Measurements from ENCODE around the gene ERC2.
A peak's percentile ranks its signal among the peaks of the same experiment; 100 is the strongest.

The ERC2 gene

GRCh38 chr3:55629432-55629831 lies 838.8 kb downstream of the ERC2 start:
- Mint-ChIP-seq H3K9me3 (no peaks in the 10 kb centered on the region), H3K36me3 (ENCODE audit: low read depth) (no peaks in the 10 kb centered on the region), H3K27me3 (no peaks in the 10 kb centered on the region), H3K27ac (peak overlapping the region; percentile 38), H3K4me3 (no peak overlapping the region), H3K4me1 (ENCODE audit: low read depth) (peaks cover 60% of the 10 kb centered on the region)
- intact Hi-C loops (cut with micrococcal nuclease), result loop anchor here (10.0 kb wide), 1 partner anchor 665 kb away; no protein-coding TSS in a partner anchor

GRCh38 chr3:55626279-55626665 lies 842.0 kb downstream of the ERC2 start:
- Mint-ChIP-seq H3K27ac (peak overlapping the region; percentile 67), H3K4me1 (ENCODE audit: low read depth) (peaks cover 76% of the 10 kb centered on the region), H3K4me3 (no peak overlapping the region), H3K27me3 (no peaks in the 10 kb centered on the region), H3K9me3 (no peaks in the 10 kb centered on the region), H3K36me3 (ENCODE audit: low read depth) (no peaks in the 10 kb centered on the region)
- intact Hi-C loops (cut with micrococcal nuclease), result loop anchor here (2.0 to 10.0 kb wide), 2 partner anchors 137 to 661 kb away; no protein-coding TSS in a partner anchor

GRCh38 chr3:55624238-55624637 lies 844.0 kb downstream of the ERC2 start:
- H3K27me3 Mint-ChIP-seq, result no peaks in the 10 kb centered on the region
- H3K27ac Mint-ChIP-seq, result peak overlapping the region; percentile 67
- intact Hi-C loops (cut with micrococcal nuclease), result loop anchor here (2.0 to 10.0 kb wide), 2 partner anchors 31 to 659 kb away; no protein-coding TSS in a partner anchor
- H3K36me3 Mint-ChIP-seq (ENCODE audit: low read depth), result no peaks in the 10 kb centered on the region
- H3K9me3 Mint-ChIP-seq, result no peaks in the 10 kb centered on the region
- peak overlapping the region; percentile 20 for H3K4me3 Mint-ChIP-seq
- H3K4me1 Mint-ChIP-seq (ENCODE audit: low read depth), result peaks cover 89% of the 10 kb centered on the region

DNA sequence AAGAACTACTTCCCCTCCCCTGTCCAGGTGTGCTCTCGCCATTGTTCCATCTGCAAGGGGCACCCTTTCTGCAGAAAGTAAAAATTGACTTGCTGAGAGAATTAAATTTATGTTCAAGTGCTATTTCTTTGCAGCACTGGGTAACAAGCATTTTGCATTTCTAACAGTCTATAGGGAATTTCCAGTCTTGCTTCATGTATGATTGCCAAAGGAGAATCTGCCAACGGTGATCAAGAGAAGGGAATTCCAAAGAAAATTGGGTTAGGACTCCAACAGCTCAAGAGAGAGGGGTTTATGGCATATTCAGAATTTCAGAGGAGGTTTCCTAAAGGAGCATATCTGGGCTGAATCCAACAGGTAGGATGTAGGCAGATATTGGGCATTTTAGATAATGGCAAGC lies 844.5 kb downstream of the ERC2 start:
- H3K27me3 Mint-ChIP-seq, result no peaks in the 10 kb centered on the region
- peaks cover 85% of the 10 kb centered on the region for H3K4me1 Mint-ChIP-seq (ENCODE audit: low read depth)
- peak overlapping the region; percentile 67 for H3K27ac Mint-ChIP-seq
- intact Hi-C loops (cut with micrococcal nuclease), result loop anchor here (2.0 to 10.0 kb wide), 2 partner anchors 31 to 659 kb away; no protein-coding TSS in a partner anchor
- no peaks in the 10 kb centered on the region for H3K9me3 Mint-ChIP-seq
- H3K36me3 Mint-ChIP-seq (ENCODE audit: low read depth), result no peaks in the 10 kb centered on the region
- no peak overlapping the region for H3K4me3 Mint-ChIP-seq

GRCh38 chr3:55622733-55623132 lies 845.5 kb downstream of the ERC2 start:
- Mint-ChIP-seq H3K9me3 (no peaks in the 10 kb centered on the region), H3K27ac (peak overlapping the region; percentile 67), H3K36me3 (ENCODE audit: low read depth) (no peaks in the 10 kb centered on the region), H3K4me1 (ENCODE audit: low read depth) (peaks cover 81% of the 10 kb centered on the region), H3K4me3 (no peak overlapping the region), H3K27me3 (no peaks in the 10 kb centered on the region)
- intact Hi-C loops (cut with micrococcal nuclease), result loop anchor here (10.0 kb wide), 1 partner anchor 658 kb away; no protein-coding TSS in a partner anchor

GRCh38 chr3:55622116-55622515 lies 846.2 kb downstream of the ERC2 start:
- Mint-ChIP-seq H3K36me3 (ENCODE audit: low read depth) (no peaks in the 10 kb centered on the region), H3K27me3 (no peaks in the 10 kb centered on the region), H3K27ac (peak overlapping the region; percentile 67), H3K9me3 (no peaks in the 10 kb centered on the region), H3K4me1 (ENCODE audit: low read depth) (peaks cover 85% of the 10 kb centered on the region), H3K4me3 (no peak overlapping the region)
- intact Hi-C loops (cut with micrococcal nuclease), result loop anchor here (10.0 kb wide), 1 partner anchor 657 kb away; no protein-coding TSS in a partner anchor

- Mint-ChIP-seq H3K4me1 (ENCODE audit: low read depth) (peaks cover 85% of the 10 kb centered on the region), H3K27ac (peak overlapping the region; percentile 88)
Measured at GRCh38 chr3:55621648-55622047, 846.6 kb downstream of the ERC2 start.

GRCh38 chr3:55621026-55621422 lies 847.2 kb downstream of the ERC2 start:
- Mint-ChIP-seq H3K27me3 (no peaks in the 10 kb centered on the region), H3K4me1 (ENCODE audit: low read depth) (peaks cover 80% of the 10 kb centered on the region), H3K4me3 (no peak overlapping the region), H3K27ac (peak overlapping the region; percentile 88), H3K9me3 (no peaks in the 10 kb centered on the region), H3K36me3 (ENCODE audit: low read depth) (no peaks in the 10 kb centered on the region)
- intact Hi-C loops (cut with micrococcal nuclease), result loop anchor here (10.0 kb wide), 1 partner anchor 656 kb away; no protein-coding TSS in a partner anchor

More at GRCh38 chr3:55621648-55622047, 846.6 kb downstream of the ERC2 start:
- Mint-ChIP-seq H3K27me3 (no peaks in the 10 kb centered on the region), H3K9me3 (no peaks in the 10 kb centered on the region), H3K36me3 (ENCODE audit: low read depth) (no peaks in the 10 kb centered on the region), H3K4me3 (no peak overlapping the region)
- intact Hi-C loops (cut with micrococcal nuclease), result loop anchor here (10.0 kb wide), 1 partner anchor 657 kb away; no protein-coding TSS in a partner anchor

- Mint-ChIP-seq H3K36me3 (ENCODE audit: low read depth) (no peaks in the 10 kb centered on the region), H3K27me3 (no peaks in the 10 kb centered on the region), H3K9me3 (no peaks in the 10 kb centered on the region), H3K4me3 (peak overlapping the region; percentile 42), H3K4me1 (ENCODE audit: low read depth) (peaks cover 79% of the 10 kb centered on the region), H3K27ac (peak overlapping the region; percentile 88)
- intact Hi-C loops (cut with micrococcal nuclease), result loop anchor here (10.0 kb wide), 1 partner anchor 656 kb away; no protein-coding TSS in a partner anchor
Measured at GRCh38 chr3:55620351-55621025, 847.8 kb downstream of the ERC2 start.

- H3K9me3 Mint-ChIP-seq, result no peaks in the 10 kb centered on the region
- no peaks in the 10 kb centered on the region for H3K36me3 Mint-ChIP-seq (ENCODE audit: low read depth)
- no peaks in the 10 kb centered on the region for H3K27me3 Mint-ChIP-seq
- peaks cover 77% of the 10 kb centered on the region for H3K4me1 Mint-ChIP-seq (ENCODE audit: low read depth)
- intact Hi-C loops (cut with micrococcal nuclease), result no loop called here
- H3K27ac Mint-ChIP-seq, result no peak overlapping the region
- no peak overlapping the region for H3K4me3 Mint-ChIP-seq
Measured at GRCh38 chr3:55619046-55619808, 849.0 kb downstream of the ERC2 start.

DNA sequence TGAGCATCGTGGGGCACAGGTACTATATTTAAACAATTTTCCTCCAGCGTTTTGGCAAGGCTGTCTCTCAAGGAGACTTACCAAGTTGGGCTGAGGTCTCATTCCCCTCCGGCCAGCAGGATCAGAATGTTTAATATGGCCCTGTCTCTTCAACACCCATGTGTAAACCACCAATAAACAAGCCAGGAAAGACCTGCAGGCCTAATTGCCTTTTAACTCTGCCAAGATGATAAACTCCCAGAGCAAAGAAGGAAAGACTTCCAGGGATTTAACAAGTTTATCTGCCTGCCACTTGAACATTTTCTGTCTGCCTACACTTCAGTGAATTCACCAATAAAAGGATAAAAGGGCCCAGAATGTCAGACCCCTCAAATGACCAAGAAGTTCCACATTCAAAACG lies 850.9 kb downstream of the ERC2 start:
- H3K27ac Mint-ChIP-seq, result peak overlapping the region; percentile 84
- H3K36me3 Mint-ChIP-seq (ENCODE audit: low read depth), result no peaks in the 10 kb centered on the region

DNA sequence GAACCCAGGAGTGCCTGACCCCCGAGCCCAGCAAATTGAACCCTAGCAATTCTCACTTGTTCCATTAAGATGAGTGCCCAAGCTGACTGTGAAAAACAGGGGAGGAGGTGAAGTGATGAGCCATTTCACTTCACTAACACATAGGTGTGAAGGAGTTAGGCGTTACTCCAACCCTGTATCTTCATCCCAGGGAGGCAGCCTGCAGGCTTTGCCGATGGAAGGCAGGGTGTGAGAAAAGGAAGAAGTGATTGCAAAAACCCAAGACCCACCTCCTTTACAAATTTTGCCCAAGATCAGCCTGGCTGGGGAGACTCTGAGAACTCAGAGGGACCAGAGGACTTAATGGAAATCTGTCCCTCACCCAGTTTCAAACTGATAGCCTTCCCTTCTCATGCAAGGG lies 851.5 kb downstream of the ERC2 start:
- intact Hi-C loops (cut with micrococcal nuclease), result no loop called here
- H3K9me3 Mint-ChIP-seq, result no peaks in the 10 kb centered on the region
- H3K27me3 Mint-ChIP-seq, result no peaks in the 10 kb centered on the region
- no peak overlapping the region for H3K4me3 Mint-ChIP-seq
- no peaks in the 10 kb centered on the region for H3K36me3 Mint-ChIP-seq (ENCODE audit: low read depth)
- H3K27ac Mint-ChIP-seq, result peak overlapping the region; percentile 84
- H3K4me1 Mint-ChIP-seq (ENCODE audit: low read depth), result peaks cover 72% of the 10 kb centered on the region

More for the DNA sequence above, 850.9 kb downstream of the ERC2 start:
- Mint-ChIP-seq H3K4me3 (no peak overlapping the region), H3K9me3 (no peaks in the 10 kb centered on the region), H3K27me3 (no peaks in the 10 kb centered on the region), H3K4me1 (ENCODE audit: low read depth) (peaks cover 72% of the 10 kb centered on the region)
- intact Hi-C loops (cut with micrococcal nuclease), result no loop called here

GRCh38 chr3:55615694-55616295 lies 852.5 kb downstream of the ERC2 start:
- no peaks in the 10 kb centered on the region for H3K36me3 Mint-ChIP-seq (ENCODE audit: low read depth)
- H3K27ac Mint-ChIP-seq, result peak overlapping the region; percentile 84
- H3K9me3 Mint-ChIP-seq, result no peaks in the 10 kb centered on the region
- H3K27me3 Mint-ChIP-seq, result no peaks in the 10 kb centered on the region
- intact Hi-C loops (cut with micrococcal nuclease), result no loop called here
- no peak overlapping the region for H3K4me3 Mint-ChIP-seq
- peaks cover 71% of the 10 kb centered on the region for H3K4me1 Mint-ChIP-seq (ENCODE audit: low read depth)
